Measurements from ENCODE around the gene COBLL1. TPM values are rescaled to one million over a fixed set of nuclear protein-coding genes. Genes with fewer than 3 reads are reported as not detected.
"Not testable (repeated sequence)": the region's sequence is repeated elsewhere in the genome, so short reads cannot be mapped to it uniquely, and the experiment has no call there.

The COBLL1 gene
- polyA plus RNA-seq, 3 donors from 2014 or later: 0.04 to 1.4 TPM; not detected in 1

- Mint-ChIP-seq H3K27ac (no peak overlapping the region), H3K27me3 (ENCODE audit: low read depth in 3 of 3) (peaks cover 0 to 1% (median 0%) of the 10 kb centered on the region in 3 donors), H3K4me3 (no peak overlapping the region), H3K4me1 (no peaks in the 10 kb centered on the region), H3K36me3 (no peaks in the 10 kb centered on the region), H3K9me3 (peaks cover 0 to 2% (median 0%) of the 10 kb centered on the region in 6 donors)
- peak; percentile 11 to 26 (median 17) for DNase-seq
Observed at GRCh38 chr2:164737612-164738081, 104.0 kb downstream of the COBLL1 start.

- H3K4me3 Mint-ChIP-seq: no peak overlapping the region
- no peaks in the 10 kb centered on the region for H3K36me3 Mint-ChIP-seq
- DNase-seq: no peak
- peaks cover 0 to 1% (median 0%) of the 10 kb centered on the region in 3 donors for H3K27me3 Mint-ChIP-seq (ENCODE audit: low read depth in 3 of 3)
- H3K27ac Mint-ChIP-seq: no peak overlapping the region
- peaks cover 0 to 2% (median 0%) of the 10 kb centered on the region in 6 donors for H3K9me3 Mint-ChIP-seq
- H3K4me1 Mint-ChIP-seq: no peaks in the 10 kb centered on the region
Observed at GRCh38 chr2:164735309-164735919, 106.2 kb downstream of the COBLL1 start.

GRCh38 chr2:164734196-164734595, 107.4 kb downstream of the COBLL1 start:
- no peak for DNase-seq
- H3K9me3 Mint-ChIP-seq: peaks cover 0 to 2% (median 0%) of the 10 kb centered on the region in 6 donors
- no peak overlapping the region for H3K4me3 Mint-ChIP-seq
- no peaks in the 10 kb centered on the region for H3K27me3 Mint-ChIP-seq (ENCODE audit: low read depth in 3 of 3)
- no peaks in the 10 kb centered on the region for H3K36me3 Mint-ChIP-seq
- H3K4me1 Mint-ChIP-seq: no peaks in the 10 kb centered on the region
- H3K27ac Mint-ChIP-seq: peak overlapping the region in 1 of 6 donors; percentile 12

- no peak overlapping the region for H3K27ac Mint-ChIP-seq
- peaks cover 0 to 4% (median 0%) of the 10 kb centered on the region in 6 donors for H3K9me3 Mint-ChIP-seq
- no peaks in the 10 kb centered on the region for H3K4me1 Mint-ChIP-seq
- H3K4me3 Mint-ChIP-seq: no peak overlapping the region
- no peaks in the 10 kb centered on the region for H3K36me3 Mint-ChIP-seq
- H3K27me3 Mint-ChIP-seq (ENCODE audit: low read depth in 3 of 3): no peaks in the 10 kb centered on the region
- DNase-seq: no peak
Observed at GRCh38 chr2:164725542-164725941, 116.1 kb downstream of the COBLL1 start.

- Mint-ChIP-seq H3K36me3 (no peaks in the 10 kb centered on the region), H3K4me3 (no peak overlapping the region), H3K9me3 (peaks cover 0 to 4% (median 0%) of the 10 kb centered on the region in 6 donors), H3K27me3 (ENCODE audit: low read depth in 3 of 3) (no peaks in the 10 kb centered on the region), H3K27ac (no peak overlapping the region), H3K4me1 (no peaks in the 10 kb centered on the region)
- no peak for DNase-seq
Observed at GRCh38 chr2:164722616-164723338, 118.8 kb downstream of the COBLL1 start.

GRCh38 chr2:164721430-164721829, 120.2 kb downstream of the COBLL1 start:
- Mint-ChIP-seq H3K27ac (no peak overlapping the region), H3K36me3 (no peaks in the 10 kb centered on the region), H3K27me3 (ENCODE audit: low read depth in 3 of 3) (no peaks in the 10 kb centered on the region), H3K4me1 (no peaks in the 10 kb centered on the region), H3K4me3 (no peak overlapping the region), H3K9me3 (peaks cover 0 to 4% (median 0%) of the 10 kb centered on the region in 6 donors)
- DNase-seq: no peak

GRCh38 chr2:164719996-164720941, 121.4 kb downstream of the COBLL1 start:
- Mint-ChIP-seq H3K27me3 (ENCODE audit: low read depth in 3 of 3) (peaks cover 0 to 3% (median 0%) of the 10 kb centered on the region in 3 donors), H3K36me3 (no peaks in the 10 kb centered on the region), H3K9me3 (peaks cover 0 to 4% (median 0%) of the 10 kb centered on the region in 6 donors), H3K4me3 (no peak overlapping the region), H3K27ac (no peak overlapping the region), H3K4me1 (no peaks in the 10 kb centered on the region)
- no peak for DNase-seq

- Mint-ChIP-seq H3K27ac (no peak overlapping the region), H3K9me3 (peaks cover 0 to 4% (median 0%) of the 10 kb centered on the region in 6 donors), H3K27me3 (ENCODE audit: low read depth in 3 of 3) (peaks cover 0 to 3% (median 0%) of the 10 kb centered on the region in 3 donors), H3K4me3 (no peak overlapping the region), H3K4me1 (no peaks in the 10 kb centered on the region), H3K36me3 (no peaks in the 10 kb centered on the region)
- no peak for DNase-seq
Observed at GRCh38 chr2:164717000-164717803, 124.4 kb downstream of the COBLL1 start.

GRCh38 chr2:164714471-164714870, 127.2 kb downstream of the COBLL1 start:
- Mint-ChIP-seq H3K4me1 (no peaks in the 10 kb centered on the region), H3K4me3 (no peak overlapping the region), H3K9me3 (peaks cover 0 to 2% (median 0%) of the 10 kb centered on the region in 6 donors), H3K36me3 (no peaks in the 10 kb centered on the region), H3K27me3 (ENCODE audit: low read depth in 3 of 3) (peaks cover 0 to 3% (median 0%) of the 10 kb centered on the region in 3 donors), H3K27ac (no peak overlapping the region)
- DNase-seq: no peak

GRCh38 chr2:164711766-164712138, 129.9 kb downstream of the COBLL1 start:
- no peak overlapping the region for H3K4me3 Mint-ChIP-seq
- H3K36me3 Mint-ChIP-seq: no peaks in the 10 kb centered on the region
- no peak for DNase-seq
- peaks cover 0 to 3% (median 2%) of the 10 kb centered on the region in 3 donors for H3K27me3 Mint-ChIP-seq (ENCODE audit: low read depth in 3 of 3)
- no peaks in the 10 kb centered on the region for H3K9me3 Mint-ChIP-seq
- H3K27ac Mint-ChIP-seq: no peak overlapping the region
- no peaks in the 10 kb centered on the region for H3K4me1 Mint-ChIP-seq

- no peak overlapping the region for H3K27ac Mint-ChIP-seq
- peaks cover 0 to 6% (median 2%) of the 10 kb centered on the region in 3 donors for H3K27me3 Mint-ChIP-seq (ENCODE audit: low read depth in 3 of 3)
- H3K4me1 Mint-ChIP-seq: no peaks in the 10 kb centered on the region
Observed at GRCh38 chr2:164710837-164711765, 130.5 kb downstream of the COBLL1 start.

GRCh38 chr2:164710252-164710836, 131.3 kb downstream of the COBLL1 start:
- not testable (repeated sequence) for H3K27ac Mint-ChIP-seq; H3K9me3 Mint-ChIP-seq; H3K4me3 Mint-ChIP-seq; H3K27me3 Mint-ChIP-seq (ENCODE audit: low read depth in 3 of 3); H3K36me3 Mint-ChIP-seq; H3K4me1 Mint-ChIP-seq; DNase-seq

More at GRCh38 chr2:164710837-164711765, 130.5 kb downstream of the COBLL1 start:
- DNase-seq: no peak
- H3K36me3 Mint-ChIP-seq: no peaks in the 10 kb centered on the region
- H3K9me3 Mint-ChIP-seq: peaks cover 0 to 1% (median 0%) of the 10 kb centered on the region in 6 donors
- no peak overlapping the region for H3K4me3 Mint-ChIP-seq

All from immature natural killer cell (primary cell).